Stimulated activated CD4-positive, alpha-beta T cell treated with anti-CD3 and anti-CD28 coated beads, Interleukin-15, amount 100 ng/mL, for 48 hours (primary cell): ENCODE data around the gene PSORS1C2.
A peak's percentile ranks its signal among the peaks of the same experiment; 100 is the strongest.
"Not testable (repeated sequence)": the region's sequence is repeated elsewhere in the genome, so short reads cannot be mapped to it uniquely, and the experiment has no call there.

Experiments
- DNase-seq, 2 donors: peaks; one replicate each; pipeline ENCODE4 v3.0.0-alpha.2; 2020; ENCODE audit warnings: low read depth in 2 of 2

Gene PSORS1C2

DNA sequence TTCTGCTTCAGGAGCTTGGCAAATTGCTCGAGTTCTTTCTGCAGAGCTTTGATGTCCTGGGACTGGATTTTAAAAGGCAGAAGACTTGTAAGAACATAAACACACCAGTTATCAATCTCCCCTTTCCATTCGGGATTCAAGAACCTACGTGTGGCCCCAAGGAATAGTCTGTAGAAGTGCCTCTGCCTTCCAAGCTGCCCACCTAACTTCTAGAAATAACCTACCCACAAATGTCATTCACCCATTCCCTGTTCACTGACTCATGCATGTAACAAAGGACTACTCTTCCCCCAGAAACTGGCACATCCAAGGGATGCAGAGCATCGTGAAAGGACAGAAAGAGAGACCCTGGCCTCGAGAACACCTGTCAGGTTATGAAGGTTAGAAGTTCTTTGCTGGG lies 27.1 kb upstream of the PSORS1C2 start:
- no peak for DNase-seq

DNA sequence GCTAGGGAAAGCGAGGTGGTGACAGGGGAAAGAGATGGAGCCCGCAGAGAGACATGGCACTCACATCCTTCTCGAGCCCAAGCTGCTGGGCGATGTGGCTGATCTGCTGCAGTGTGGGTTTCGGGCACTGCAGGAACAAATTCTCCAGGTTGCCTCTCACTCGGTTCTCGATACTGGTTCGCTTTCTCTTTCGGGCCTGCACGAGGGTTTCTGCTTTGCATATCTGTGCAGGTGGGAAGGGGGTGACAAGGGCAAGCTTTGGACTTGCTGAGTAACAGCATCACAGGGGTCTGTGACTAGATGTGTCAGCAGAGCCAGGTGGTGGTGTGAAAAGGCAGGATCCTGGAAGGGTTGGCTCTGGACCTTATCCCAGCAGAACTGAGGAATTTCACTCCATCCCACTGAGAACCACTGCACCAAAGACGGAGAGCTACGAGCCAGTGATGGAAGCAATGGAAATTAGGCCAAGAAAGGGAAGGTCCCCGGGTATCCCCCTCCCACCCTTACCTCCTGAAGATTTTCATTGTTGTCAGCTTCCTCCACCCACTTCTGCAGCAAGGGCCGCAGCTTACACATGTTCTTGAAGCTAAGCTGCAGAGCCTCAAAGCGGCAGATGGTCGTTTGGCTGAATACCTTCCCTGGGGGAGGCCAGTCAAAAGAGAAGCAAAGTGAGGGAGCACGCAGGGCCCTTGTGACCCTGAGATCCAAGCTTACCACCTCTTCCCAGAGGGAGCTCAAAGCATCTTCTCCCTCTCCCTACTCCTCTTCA lies 26.4 kb upstream of the PSORS1C2 start:
- not testable (repeated sequence) for DNase-seq

DNA sequence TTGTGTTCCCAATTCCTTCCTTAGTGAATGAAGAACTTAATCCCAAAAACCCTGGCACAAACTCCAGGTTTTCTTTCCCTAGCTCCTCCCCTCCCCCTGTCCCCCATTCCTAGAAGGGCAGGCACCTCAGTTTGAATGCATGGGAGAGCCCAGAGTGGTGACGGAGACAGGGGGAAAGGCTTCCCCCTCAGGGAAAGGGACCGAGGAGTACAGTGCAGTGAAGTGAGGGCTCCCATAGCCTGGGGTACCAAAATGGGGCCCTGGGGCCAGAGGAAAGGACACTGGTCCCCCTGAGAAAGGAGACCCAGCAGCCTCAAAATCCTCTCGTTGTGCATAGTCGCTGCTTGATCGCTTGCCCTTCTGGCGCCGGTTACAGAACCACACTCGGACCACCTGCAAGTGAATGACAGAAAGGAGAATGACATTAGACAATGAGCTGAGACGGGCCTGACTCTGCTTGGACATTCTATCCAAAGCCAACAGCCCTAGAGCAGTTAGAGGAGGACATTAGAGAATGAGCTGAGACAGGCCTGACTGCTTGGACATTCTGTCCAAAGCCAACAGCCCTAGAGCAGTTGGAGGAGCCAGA lies 25.7 kb upstream of the PSORS1C2 start:
- not testable (repeated sequence) for DNase-seq

DNA sequence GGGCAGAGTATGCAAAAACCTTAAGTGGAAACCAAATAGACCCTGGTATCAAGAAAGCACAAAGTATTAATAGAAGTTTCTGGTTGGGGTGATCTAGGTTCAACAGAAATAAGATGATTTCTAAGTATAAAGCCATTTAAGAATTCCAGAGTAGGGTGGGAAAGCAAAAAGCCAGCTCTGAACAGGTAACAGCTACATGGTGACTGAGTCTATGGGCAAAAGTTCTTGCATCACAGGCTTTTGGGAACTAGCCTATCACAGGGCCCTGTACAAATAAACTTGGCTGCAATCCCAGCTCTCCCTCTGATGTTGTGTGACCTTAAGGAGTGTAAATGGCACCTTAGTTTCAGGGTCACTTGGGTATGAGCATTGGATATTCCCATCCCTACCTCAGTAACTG lies 25.1 kb upstream of the PSORS1C2 start:
- no peak for DNase-seq

DNA sequence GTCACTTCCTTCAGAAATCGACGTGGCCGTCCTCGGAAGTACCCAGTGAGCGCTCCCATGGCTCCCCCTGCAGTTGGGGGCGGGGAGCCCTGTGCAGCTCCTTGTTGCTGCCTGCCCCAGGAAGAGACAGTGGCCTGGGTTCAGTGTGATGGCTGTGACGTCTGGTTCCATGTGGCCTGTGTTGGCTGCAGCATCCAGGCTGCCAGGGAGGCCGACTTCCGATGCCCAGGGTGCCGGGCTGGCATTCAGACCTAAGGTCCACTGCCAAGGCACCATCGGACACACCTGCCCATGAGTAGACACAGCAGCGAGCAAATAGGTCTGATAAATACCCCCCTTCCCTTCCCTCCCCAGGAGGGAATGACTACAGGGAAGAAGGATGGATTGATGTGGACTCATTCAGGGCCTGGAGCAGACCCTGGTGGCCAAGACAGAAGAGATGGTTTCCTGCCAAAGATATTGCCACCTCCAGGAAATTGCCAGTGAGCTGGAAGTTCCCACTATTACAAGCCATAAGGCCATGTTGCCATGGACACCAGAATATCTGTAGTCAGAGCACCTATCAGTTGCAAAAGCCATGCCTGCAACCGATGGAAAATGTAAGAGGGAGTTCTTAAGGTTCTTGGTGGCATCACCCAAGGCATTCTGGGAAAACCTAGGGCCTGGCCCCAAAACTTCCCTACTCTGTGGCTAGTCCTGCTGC lies 23.7 kb upstream of the PSORS1C2 start:
- DNase-seq = no peak

DNA sequence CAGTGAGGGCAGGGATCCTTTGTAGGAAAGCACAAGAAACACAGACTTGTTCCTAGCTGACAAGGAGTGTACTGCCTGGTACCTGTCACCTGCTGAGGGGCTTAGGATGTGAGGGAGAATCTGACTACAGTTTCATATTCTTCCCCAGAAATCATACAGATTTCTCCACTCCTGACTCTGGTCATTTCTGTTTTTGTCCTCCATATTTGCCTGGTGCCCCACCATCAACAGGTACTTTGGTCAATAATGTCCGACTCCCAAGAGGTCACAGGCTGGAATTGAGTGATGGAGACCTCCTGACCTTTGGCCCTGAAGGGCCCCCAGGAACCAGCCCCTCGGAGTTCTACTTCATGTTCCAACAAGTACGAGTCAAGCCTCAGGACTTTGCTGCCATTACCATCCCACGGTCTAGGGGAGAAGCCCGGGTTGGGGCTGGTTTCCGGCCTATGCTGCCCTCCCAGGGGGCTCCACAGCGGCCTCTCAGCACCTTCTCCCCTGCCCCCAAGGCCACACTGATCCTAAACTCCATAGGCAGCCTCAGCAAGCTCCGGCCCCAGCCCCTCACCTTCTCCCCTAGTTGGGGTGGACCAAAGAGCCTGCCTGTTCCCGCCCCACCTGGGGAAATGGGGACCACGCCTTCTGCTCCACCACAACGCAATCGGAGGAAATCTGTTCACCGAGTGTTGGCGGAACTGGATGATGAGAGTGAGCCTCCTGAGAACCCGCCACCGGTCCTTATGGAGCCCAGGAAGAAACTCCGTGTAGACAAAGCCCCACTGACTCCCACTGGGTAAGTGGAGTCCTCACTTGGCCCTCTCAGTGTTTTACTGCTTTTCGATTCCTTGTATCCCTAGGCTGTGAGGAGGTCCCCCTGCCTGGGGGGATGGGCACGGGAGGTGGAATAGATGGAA lies 22.6 kb upstream of the PSORS1C2 start:
- no peak for DNase-seq

DNA sequence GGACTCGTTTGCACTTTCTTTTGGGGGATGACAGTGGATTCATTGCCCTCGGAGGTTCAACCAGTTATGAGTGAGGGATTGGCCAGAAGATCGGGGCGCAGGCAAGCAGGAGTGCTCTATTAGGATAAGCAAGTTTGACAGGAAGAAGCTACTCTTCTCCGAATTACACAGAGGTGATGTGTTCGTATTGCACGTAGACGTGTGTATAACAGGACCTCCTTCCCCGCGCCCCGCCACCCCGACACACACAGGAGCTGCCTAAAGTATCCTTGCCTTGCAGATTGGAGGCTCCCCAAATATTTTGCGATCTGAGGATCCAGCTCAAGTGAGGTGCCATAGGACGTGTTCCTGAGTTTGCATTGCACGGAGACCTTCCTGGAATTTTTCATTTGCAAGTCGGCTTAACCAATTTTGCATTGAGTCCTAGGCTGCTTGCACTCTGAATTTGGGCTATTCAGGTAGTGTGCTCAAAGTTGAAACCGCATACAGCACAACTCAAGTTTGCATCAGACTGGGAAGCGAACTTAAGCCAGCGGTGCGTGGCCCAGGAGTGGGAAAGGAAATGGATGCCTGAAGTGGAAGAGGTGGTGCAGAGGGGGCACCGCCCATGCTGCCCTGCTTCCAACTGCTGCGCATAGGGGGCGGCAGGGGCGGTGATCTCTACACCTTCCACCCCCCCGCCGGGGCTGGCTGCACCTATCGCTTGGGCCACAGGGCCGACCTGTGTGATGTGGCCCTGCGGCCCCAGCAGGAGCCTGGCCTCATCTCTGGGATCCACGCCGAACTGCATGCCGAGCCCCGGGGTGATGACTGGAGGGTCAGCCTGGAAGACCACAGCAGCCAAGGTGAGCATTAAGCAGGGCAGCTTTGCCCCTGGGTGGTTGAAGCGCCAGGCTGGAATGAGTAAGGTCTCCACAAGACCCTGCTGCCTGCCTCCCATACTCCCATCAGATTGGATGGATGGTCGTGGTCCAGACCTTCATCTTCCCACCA lies 20.3 kb upstream of the PSORS1C2 start:
- DNase-seq = peak in 1 of 2 donors; percentile 19

DNA sequence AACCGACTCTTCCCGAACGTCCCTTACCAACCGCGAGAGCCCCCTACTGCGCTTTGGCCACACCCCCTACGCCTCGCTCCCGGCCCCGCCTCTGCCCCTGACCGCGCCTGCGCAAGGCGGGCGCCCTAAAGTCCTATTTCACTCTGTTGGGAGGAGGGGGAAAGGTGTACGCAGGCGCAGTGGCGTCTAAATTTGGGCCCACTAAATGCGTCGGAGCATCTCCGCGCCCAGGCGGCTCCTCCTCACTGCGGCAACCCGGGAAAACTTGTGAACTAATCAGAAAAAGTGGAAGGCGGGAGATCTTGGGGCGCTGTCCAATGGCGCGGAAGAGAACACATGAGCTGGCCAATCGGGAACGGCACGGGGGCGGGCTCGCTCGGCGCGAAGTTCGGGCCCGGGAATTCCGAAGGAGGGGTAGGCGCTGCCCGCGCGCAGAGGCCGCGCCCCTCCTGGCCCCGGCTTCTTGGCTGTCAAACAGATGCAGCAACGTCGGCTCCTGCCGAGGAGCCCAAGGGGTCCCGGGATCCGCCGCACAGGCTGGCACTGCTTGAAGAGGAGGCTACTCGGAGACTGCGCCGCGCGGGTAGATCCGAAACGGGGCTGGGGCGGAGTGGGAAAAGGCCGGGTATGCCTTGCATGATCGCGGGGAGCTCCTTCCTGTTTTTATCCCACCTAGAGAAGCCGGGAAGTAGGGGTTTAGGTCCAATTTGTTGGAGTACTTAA lies 19.4 kb upstream of the PSORS1C2 start, which contains the start of gene TCF19:
Gene TCF19 (plus strand): TSS at position 450 of the 723 bp plus-strand sequence. CDS start 881 bp downstream, outside the sequence.
- peak; percentile 98 to 99 for DNase-seq

DNA sequence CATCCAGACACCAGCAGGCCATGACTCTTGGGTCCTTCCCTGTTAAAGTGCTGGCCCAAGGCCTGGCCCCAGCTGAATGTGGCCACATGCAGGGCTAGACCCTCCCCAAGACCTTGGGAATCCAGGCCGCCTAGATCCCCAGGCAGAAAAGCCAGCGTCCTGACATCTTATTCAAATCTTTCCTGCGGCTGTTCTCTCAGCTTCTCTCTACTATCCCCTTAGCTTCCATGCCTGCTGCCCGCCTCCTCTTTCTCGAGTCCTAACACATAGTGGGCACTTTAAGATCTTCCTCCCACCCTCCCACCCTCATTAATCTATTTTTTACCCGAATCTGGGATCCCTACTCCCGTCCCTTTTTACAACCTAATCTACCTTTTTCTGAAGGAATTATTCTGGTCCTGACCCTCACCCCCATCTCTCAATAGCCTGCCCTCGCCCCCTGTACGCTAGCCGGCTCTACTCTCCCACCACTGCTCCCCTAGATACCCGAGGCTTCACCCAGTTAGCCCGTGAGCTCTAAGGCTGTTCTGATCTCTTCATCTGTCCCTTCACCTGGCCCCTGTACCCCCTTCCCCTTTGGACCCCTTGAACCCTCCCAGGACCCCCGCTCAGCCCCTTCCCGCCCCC lies 18.8 kb upstream of the PSORS1C2 start, which contains the start of gene CCHCR1:
Gene CCHCR1 (minus strand): TSS at position 290 of the 627 bp plus-strand sequence. CDS start 202 bp downstream, at position 88.
- DNase-seq = no peak

DNA sequence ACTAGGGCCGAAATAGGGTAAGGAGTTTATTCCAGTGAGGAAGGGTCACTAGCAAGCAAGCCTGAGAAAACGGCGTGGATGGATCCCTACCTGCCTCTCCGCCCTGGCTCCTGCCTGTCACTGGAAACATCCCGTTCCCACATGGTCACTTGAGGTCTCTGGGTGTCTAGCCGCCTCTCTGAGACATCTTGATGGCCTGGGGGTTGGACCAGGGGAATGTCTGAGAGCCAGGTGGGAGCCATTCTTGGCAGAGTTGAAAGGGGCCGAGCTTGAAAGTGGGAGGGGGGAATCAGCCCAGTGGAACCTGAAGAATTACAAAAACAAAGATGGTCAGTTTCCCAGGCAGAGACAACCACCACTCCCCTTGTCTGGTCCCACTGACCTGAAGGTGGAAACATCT lies 17.8 kb upstream of the PSORS1C2 start:
- DNase-seq = no peak

DNA sequence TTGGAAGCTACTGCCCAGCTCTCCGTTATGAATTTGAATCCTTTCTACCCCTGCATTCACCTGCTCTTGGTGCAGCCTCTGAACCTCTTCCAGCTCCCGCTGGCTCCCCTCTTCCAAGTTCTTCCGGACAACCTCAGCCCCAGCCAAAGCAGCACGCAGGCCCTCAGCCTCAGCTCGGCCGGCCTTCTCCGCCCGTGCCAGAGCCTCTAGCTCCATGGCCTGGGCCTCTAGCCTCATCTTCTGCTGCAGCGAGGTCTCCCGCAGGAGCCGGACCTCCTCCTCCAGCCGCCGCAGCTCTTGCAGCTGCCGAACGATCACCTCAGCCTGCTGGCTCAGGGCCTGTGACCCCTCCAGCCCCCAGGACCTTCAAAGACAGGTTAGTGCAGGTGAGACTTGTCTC lies 15.6 kb upstream of the PSORS1C2 start:
- no peak for DNase-seq

DNA sequence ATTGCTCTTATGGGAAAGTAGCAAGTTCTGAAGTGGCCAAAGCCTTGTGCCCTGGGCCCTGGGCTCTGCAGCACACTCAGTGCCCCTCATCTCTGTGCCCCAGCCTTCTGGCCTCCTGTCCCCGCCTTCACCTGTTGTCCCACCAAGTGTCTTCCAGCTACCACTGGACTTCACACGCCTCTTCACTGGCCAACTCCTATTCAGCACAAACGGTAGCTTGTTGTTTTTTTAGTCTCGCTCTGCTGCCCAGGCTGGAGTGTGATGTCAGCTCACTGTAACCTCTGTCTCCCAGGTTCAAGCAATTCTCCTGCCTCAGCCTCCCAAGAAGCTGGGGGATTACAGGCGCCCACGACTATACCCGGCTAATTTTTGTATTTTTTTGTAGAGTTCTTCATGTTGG lies 13.9 kb upstream of the PSORS1C2 start:
- DNase-seq = no peak

DNA sequence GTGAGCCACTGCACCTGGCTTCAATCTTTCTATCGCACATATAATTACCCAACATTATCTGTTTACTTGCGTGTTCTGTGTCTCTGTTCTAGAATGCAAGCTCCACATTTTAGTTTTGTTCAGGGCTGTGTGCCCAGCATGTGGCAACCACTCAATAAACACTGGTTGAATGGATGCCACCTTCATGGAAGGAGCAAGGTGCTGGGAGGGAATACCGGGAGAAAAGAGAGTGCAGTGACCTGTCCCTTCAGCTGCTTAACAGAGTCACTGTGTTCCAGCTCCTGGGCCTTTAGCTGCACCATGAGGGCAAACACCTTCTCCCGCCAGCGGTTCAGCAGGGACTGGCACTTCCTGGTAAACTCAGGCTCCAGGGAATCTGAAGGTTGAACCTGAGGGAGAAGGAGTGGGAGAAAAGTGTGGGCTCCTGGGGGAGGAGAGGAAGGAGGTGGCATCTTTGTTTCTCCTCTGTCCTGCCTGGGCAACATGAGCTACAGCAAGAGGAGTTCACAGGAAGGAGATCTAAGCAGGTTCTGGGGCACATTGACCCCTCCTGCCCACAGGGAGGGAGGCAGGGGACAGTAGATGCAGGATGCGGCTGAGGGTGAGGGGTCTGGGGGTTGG lies 11.1 kb upstream of the PSORS1C2 start:
- DNase-seq = no peak

DNA sequence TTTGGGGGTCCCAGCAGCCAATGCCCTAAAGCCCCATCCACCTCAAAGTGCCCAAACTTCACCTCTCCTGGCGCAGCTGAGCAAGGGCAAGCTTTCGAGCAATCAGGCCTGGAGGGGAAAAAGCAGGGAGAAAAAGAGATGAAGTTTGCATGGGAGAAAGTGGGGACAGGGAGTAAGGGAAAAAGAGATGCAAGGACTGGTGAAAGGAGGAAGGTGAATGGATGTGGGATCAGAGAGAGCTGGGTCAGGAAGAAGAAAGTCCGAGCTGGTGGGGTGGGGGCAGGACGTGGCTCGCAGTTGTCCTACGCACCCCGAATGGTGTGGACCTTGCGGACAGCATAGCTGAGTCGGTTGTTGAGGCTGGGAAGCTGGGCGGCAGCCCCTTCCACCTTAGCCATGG lies 6.5 kb upstream of the PSORS1C2 start:
- DNase-seq = no peak

DNA sequence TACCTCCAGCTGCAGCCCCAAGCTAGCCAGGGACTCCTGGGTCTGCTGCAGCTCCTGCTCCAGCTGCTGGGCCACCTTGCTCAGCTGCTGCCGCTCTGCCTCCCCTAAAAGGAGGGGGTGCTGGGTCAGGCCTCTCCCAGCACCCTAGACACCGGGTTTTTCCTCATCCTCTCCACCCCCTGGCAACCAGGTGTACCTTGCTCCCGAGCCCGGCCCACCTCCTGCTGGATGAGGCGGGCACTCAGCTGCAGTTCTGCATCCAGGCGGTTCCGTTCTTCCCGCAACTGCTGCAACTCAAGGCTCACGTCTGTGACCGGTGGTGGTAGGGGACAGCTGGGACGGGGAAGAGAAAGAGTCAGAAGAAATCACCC lies 6.1 kb upstream of the PSORS1C2 start:
- DNase-seq = no peak

DNA sequence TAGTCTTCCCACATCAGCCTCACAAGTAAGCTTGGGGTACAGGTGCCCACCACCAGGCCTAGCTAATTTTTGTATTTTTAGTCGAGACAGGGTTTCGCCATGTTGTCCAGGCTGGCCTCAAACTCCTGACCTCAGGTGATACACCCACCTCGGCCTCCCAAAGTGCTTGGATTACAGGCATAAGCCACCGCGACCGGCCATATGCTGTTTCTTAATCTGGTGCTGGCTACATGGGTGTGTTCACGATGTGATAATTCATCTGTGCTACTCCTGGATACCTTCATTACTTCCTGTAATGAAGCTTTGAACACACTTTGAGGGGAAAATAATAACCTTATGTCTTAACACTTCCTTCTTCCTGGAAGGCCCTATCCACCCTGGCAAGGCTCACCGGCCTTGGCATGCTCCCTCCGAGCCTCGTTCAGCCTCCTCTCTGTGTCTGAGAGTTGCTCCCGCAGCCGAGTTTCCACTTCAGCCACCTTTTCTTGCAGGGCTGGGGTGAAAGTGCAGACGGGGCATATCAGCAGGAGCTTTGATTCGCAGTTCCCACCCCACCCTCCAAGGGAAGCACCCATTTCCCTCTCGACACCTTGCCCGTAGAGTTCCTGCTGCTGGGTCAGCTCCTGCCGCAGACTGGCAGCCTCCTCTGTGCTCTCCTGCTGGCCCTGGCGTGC lies 5.6 kb upstream of the PSORS1C2 start:
- no peak for DNase-seq

DNA sequence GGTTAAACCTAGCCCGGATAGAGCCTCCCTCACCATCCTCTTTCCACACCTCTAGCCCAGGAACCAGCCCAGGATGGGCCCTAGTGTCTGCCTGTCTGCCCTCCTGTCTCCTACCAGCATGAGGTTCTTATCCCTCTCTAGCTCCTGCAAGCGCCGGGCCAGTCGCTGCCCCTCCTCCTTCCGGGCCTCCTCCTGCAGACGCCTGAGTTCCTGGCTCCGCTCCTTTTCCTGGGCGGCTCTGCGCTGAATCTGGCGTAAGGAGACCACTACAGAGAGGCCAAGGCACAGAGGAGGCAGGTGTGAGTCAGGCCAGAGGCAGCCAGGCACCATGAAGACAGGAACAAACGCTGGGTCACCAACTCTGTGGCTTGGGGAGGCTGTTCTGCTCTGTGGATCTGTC lies 4.3 kb upstream of the PSORS1C2 start:
- no peak for DNase-seq

DNA sequence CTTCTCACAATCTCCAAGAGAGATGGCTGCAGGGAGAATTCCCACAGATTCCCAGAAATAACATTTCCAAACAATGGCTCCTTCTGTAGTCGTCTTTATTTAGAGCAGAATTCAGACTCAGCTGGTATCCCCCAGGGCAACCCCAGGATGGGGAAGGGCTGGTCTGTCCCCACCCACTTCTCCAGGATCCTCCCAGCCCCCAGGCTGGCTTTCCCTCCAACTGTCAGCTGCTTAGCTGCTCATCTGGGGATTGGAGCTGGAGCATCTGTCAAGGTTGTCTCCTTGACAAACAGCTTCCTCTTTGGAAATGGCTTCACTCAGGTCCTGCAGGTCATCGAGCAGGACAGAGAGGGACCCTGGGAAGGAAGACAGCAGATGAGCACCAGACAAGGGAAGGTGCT lies 3.5 kb upstream of the PSORS1C2 start:
- DNase-seq = no peak
